ENCODE measurements around the gene RAB7A.

Gene RAB7A

GRCh38 chr3:128726023-128727016 lies at the start of gene RAB7A:
RAB7A (plus strand) TSS chr3:128726183; CDS start chr3:128795368, 69,185 bp downstream.
- peak; percentile 98 for DNase-seq

- no peak for DNase-seq
Measured at GRCh38 chr3:128679338-128679737, 46.6 kb upstream of the RAB7A start.

GRCh38 chr3:128680603-128681368 lies 45.2 kb upstream of the RAB7A start:
- DNase-seq, result peak; percentile 94

DNA sequence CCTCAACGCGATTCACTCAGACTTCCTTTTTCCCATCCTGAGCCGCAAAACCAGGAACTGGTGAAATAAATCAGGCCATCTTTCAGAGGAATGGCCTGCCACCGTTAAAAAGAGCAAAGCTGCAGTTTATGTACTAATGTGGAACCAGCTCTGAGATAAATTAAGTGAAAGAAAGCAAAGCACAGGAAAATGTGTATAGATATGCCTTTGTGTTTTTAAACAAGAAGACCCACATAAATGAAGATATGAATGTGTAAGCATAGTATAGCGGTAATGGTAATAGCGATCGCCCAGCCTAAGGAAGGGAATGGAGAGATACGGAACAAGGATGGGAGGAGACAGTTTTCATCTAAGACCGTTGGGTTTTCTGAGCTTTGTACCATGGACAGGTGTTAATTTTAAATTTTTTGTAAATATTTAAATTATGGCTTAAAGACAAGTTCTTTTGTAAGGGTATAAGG lies 44.6 kb upstream of the RAB7A start:
- DNase-seq, result no peak

DNA sequence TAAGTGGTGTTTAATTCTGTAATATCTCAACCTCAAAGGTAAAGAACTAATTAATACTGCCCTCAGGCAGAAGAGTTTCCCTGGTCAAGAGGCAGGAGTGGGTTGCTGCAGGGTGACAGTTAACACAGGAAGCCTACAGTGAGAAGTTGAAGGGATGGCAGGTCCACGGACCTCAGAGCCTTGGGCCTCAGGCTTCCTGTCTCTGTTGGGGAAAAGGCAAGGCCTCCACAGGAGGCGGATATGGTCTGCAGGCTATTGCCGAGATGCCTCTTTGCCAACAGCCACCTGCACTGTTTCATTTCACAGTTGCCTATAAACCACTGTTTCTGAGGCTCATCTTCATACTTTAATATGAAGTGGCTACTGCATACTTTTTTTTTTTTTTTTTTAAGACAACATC lies 42.0 kb upstream of the RAB7A start:
- no peak for DNase-seq

GRCh38 chr3:128684986-128685726 lies 40.8 kb upstream of the RAB7A start:
- no peak for DNase-seq

- no peak for DNase-seq
Measured at GRCh38 chr3:128686465-128686864, 39.5 kb upstream of the RAB7A start.

GRCh38 chr3:128689060-128689459 lies 36.9 kb upstream of the RAB7A start:
- no peak for DNase-seq

DNA sequence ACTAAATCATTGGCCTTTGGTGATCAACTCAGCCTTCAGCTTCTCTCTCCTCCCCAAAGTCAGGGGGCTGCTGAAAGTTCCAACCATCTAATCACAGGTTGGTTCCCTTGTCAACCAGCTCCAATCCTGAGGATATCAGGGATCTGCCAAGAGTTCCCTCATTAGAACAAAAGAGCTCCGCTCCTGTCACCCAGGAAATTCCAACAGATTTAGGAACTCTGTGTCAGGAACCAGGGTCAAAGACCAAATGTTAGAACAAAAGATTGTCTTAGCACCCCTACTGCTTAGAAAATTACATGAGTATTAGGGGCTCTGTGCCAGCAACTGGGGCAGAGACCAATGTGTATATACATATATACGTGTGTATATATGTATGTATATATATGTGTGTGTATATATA lies 32.3 kb upstream of the RAB7A start:
- no peak for DNase-seq

GRCh38 chr3:128697341-128697740 lies 28.6 kb upstream of the RAB7A start:
- DNase-seq, result no peak

DNA sequence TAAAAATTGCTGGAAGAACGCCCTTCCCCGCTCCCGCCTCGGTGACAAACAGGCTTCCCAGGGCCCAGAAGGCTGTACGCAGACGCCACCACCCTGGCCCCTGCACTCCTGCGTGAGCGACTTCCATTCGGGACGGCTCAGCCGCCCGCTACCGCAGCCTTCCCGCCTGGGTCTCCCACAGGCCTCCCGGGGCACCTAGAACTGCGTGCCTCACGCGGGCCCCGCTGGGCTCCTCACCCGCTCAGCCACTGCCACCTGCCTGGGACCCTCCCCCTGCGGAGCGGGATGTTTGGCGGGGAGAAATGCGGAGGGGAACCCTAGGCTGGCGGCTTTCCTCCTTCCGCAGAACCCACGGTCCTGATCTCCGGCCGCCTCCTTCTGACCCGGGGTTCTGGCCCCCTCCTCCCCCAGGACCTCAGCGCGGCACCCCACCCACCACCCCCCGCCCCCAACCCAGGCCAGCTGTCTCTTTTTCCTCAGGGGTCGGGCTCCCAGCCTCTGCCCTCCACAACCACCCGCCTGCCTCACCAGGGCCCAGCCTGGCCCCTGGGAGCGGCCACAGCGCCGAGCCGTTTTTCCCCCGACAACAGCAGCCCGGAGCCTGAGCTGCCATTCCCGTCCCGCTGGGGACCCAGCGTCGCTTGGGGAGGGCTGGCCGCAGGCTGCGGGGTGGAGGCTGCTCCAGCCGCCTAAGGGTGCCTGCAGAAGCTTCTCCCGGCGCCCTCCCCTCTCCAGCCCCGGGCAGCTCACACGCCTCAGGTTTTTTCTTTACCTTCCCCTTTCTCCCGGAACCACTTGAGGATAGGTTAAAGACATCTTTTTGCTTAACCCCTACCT lies 27.6 kb upstream of the RAB7A start:
- peak; percentile 53 for DNase-seq

DNA sequence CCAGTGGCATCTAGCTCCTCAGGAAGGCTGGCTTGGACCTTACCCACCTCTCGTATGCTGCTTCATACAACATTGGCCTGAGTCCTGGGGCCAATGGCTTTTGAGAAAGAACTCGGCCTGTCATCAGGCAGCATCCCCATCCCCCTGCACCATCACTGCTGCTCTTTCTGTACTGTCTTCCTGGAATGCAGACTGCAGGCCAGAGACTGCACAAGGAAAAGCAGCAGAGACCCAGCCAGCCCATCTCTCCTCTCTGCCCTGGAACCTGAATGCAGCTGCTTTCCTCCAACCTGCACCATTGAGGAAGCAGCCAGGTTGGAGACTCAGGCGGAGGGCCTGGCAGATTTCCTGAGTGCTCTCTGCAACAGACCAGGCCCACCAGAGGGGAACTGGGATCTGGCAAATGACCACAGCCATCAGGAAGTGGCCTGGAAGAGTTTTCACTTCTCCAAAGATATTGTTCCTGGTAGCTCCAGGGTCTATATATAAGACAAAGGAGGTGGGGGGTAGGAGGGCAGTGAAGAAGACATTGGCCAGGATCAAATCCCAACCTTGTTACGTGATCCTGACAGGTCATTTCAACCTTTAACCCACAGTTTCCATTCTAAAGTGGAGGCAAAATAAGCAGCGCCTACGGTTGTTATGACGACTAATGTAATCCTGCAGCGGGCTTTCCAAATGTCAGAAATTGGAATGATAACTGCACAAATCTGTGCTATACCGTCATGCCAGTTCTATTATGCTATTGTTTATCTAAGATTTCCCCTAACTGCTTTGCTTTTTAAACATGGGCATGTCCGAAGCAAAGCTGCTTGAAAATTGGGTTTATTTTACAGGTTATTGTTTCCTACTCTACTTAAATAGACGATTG lies 24.4 kb upstream of the RAB7A start:
- DNase-seq, result no peak

- DNase-seq, result no peak
Measured at GRCh38 chr3:128702391-128702790, 23.6 kb upstream of the RAB7A start.

- no peak for DNase-seq
Measured at GRCh38 chr3:128703561-128703960, 22.4 kb upstream of the RAB7A start.

- DNase-seq, result no peak
Measured at GRCh38 chr3:128706086-128706615, 19.8 kb upstream of the RAB7A start.

GRCh38 chr3:128707928-128708494 lies 18.0 kb upstream of the RAB7A start:
- no peak for DNase-seq

DNA sequence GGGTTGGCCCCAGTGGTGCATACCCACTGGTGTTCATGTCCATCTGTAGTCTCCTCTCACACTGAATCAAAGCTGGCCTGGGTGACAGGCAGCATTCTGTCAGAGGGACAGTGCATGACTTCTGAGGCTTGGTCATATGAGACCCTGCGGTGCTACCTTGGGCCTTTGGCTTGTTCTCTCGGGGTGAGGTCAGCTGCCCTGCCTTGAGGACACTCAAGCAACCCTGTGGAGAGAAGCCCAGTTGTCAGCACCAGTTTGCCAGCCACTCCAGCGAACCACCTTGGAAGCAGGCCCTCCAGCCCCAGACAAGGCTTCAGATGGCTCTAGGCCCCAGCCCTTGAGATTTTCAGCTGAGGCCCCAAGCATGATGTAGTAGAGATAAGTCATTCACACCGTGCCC lies 16.9 kb upstream of the RAB7A start:
- DNase-seq, result no peak

DNA sequence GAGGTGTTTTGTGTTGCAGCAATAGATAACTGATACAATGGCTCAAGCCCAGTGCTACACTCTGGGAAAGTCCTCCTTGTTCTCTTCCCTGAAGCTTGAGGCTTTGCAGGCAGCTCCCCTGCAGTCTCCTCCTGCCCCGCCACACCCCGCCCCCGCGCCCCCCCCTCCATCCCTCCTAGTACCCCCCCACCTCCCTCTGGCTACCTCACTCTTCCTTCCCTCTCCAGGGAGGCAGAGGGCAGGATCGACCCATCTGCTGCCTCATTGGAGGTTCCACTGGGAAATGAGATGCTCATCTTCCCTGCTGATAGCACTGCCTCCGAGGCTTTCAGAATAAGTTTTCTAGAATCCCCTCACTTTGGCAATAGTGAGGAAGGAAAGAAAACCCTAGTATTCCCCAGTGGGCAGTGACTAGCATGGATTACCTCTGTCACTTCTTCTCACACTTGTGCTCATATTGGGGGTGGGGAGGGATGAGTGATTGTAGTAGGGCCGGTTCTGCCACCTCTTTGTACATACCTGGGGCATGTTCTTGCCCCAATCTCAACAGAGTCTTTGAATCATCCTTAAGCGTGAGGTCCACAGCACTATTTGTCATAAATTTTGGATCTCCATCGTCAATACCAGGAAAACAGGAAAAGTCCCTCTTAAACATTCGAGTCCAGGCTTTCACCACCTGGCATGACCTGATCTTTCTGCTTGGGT lies 16.3 kb upstream of the RAB7A start:
- DNase-seq, result no peak

DNA sequence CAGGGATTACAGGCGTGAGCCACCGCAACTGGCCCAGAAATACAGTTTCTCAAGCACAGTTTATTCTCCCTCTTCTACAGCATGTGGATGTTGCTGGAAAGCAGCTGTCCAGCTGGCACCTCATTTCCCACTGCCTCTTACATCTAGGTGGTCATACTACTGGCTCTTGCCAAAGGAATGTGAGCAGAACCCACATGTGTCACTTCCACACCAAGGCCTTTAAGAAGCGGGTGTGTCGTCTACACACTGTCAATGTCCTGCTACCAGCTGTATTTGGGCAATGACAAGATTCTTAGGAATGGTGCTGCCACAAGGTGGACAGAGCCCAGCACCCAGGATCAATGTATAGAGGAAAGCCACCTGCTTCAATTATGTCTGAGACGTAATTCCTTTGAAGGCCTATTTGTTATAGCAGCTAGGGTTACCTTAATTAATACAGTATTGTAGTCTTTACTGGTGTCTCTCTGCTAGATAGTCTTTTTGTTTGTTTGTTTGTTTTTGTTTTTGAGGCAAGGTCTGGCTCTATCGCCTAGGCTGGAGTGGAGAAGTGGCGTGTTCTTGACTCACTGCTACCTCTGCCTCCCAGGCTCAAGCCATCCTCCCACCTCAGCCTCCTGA lies 15.1 kb upstream of the RAB7A start:
- DNase-seq, result no peak
